Breast epithelium (tissue), 4 donors: ENCODE results near the gene DCUN1D3. TPM values are rescaled to one million over a fixed set of nuclear protein-coding genes. Genes with fewer than 3 reads are reported as not detected.

ENCODE experiments used
- DNase-seq, 2 donors: peaks; one replicate each; pipeline ENCODE4 v3.0.0-alpha.2; 2019; ENCODE audit warnings: low spot score in 2 of 2
- H3K27ac ChIP-seq, 2 donors: fragments of 200-600 bp; sonication (generic) in 1 of 2; one replicate each; pipeline ENCODE4 v1.5.1; 2016 to 2019; ENCODE audit warnings: mild to moderate bottlenecking in 1 of 2
- H3K27me3 ChIP-seq, 2 donors: fragments of 200-600 bp; sonication (generic) in 1 of 2; one replicate each; pipeline versions ENCODE4 v1.5.1 to v1.6.0; 2017 to 2019; ENCODE audit warnings: control low read depth in 1 of 2, mild to moderate bottlenecking in 1 of 2
- H3K36me3 ChIP-seq: fragments of 200-600 bp; one replicate; pipeline ENCODE4 v1.5.1; 2019
- H3K4me1 ChIP-seq, 2 donors: fragments of 200-600 bp; sonication (generic); one replicate each; pipeline ENCODE4 v1.5.1; 2016 to 2019; ENCODE audit warnings: control low read depth in 1 of 2
- H3K4me3 ChIP-seq, 3 donors: fragments of 200-600 bp; sonication (generic); 1 replicate in 2 of 3; 2 replicates in 1 of 3; pipeline ENCODE4 v1.5.1; 2016 to 2019; ENCODE audit warnings: mild to moderate bottlenecking in 3 of 3, moderate library complexity in 2 of 3
- H3K9me3 ChIP-seq, 2 donors: fragments of 200-600 bp; sonication (generic) in 1 of 2; one replicate each; pipeline ENCODE4 v1.5.1; 2016 to 2019; ENCODE audit warnings: control low read depth in 1 of 2
- POLR2A ChIP-seq: fragments of 450-650 bp; IDR thresholded peaks from one replicate; pipeline ENCODE4 v1.6.1; 2016; ENCODE audit warnings: antibody characterized with exemption, mild to moderate bottlenecking, moderate library complexity
- POLR2AphosphoS5 ChIP-seq, 3 donors: sonication (generic); formaldehyde crosslinking; IDR thresholded peaks; one replicate each; pipeline ENCODE4 v1.6.1; 2017; ENCODE audit warnings: antibody characterized with exemption in 3 of 3
- intact Hi-C: fragments of 100-400 bp; cut with DNase I; formaldehyde crosslinking; loops from one replicate; pipeline ENCODE4 v1.15.1; 2023; ENCODE audit warnings: low total_unique reads
- total RNA-seq, 3 donors: library from RNA; depleted of rRNA; stranded (reverse); fragments of >200 nt; gene quantifications; one replicate each; pipeline ENCODE4 v1.1.0, GENCODE V29; 2016
- TF ChIP-seq, protein P1 (sequence below), 3 donors: fragments of 450-650 bp; IDR thresholded peaks; one replicate each; pipeline ENCODE4 v1.5.1; 2016 to 2017; ENCODE audit warnings: antibody characterized with exemption in 3 of 3, mild to moderate bottlenecking in 3 of 3, moderate library complexity in 3 of 3

Gene DCUN1D3
- total RNA-seq, 3 donors from 2014 or later = 22.7 to 43.8 (median 26.2) TPM

DNA sequence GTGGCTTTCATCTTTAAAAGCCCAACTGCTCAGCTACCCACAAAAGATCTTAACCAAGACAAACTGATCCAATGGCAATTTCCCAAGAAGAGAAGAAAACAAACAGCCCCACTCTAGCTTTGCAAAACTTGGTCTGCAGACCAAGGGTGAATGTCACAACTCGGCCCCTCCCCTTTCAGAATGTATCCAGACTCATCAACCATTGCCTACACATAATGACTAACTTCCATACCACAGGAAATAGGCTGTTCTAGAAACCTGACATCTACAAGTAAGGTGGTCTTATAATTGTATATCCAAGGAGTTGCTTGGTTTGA, 16.0 kb downstream of the DCUN1D3 start:
- Histone ChIP-seq H3K36me3 (no peaks in the 10 kb centered on the region), H3K9me3 (no peaks in the 10 kb centered on the region), H3K27me3 (no peaks in the 10 kb centered on the region), H3K4me1 (peaks cover 0 to 14% of the 10 kb centered on the region in 2 donors), H3K27ac (peak overlapping the region; percentile 29 to 62), H3K4me3 (no peak overlapping the region)
- TF ChIP-seq POLR2A (no peak), POLR2AphosphoS5 (IDR thresholded peaks at IDR 0.05) (no peak)
- TF ChIP-seq, protein P1, sequence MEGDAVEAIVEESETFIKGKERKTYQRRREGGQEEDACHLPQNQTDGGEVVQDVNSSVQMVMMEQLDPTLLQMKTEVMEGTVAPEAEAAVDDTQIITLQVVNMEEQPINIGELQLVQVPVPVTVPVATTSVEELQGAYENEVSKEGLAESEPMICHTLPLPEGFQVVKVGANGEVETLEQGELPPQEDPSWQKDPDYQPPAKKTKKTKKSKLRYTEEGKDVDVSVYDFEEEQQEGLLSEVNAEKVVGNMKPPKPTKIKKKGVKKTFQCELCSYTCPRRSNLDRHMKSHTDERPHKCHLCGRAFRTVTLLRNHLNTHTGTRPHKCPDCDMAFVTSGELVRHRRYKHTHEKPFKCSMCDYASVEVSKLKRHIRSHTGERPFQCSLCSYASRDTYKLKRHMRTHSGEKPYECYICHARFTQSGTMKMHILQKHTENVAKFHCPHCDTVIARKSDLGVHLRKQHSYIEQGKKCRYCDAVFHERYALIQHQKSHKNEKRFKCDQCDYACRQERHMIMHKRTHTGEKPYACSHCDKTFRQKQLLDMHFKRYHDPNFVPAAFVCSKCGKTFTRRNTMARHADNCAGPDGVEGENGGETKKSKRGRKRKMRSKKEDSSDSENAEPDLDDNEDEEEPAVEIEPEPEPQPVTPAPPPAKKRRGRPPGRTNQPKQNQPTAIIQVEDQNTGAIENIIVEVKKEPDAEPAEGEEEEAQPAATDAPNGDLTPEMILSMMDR (IDR thresholded peaks at IDR 0.05) = no peak
- intact Hi-C loops = no loop called here
- DNase-seq = no peak

DNA sequence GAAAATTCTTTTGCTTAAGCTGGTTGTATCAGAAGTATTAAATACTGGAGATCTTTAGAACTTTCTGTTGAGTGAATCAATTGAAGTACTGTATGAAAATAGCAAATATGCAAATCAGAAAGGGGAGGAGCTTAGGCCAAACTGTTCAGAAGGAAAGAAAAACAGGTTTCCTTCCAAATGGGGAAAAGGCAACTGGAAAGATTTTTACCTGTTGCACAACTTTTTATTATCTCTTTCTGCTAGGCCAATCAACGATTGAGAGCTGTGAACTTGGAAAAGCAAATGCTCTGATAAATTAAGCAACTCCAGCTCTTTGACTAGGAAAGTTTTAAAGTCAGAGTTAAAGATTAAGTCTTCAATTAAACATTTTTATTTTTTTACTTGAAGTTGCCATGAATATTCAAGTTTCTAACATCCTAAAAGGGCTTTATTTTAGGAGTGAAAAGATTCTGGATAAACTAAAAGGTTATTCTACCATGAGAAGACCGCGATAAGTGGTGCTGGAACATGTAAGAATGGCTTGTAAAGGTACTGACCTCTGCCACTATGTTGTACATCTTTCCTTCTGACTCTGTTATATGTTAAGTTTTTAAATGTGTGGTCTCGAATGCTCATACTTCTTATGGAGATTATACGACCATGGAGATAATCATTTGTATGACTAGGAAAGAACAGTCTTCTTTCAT, 16.5 kb downstream of the DCUN1D3 start:
- H3K27ac ChIP-seq = peak overlapping the region; percentile 29 to 62
- intact Hi-C loops = no loop called here

DNA sequence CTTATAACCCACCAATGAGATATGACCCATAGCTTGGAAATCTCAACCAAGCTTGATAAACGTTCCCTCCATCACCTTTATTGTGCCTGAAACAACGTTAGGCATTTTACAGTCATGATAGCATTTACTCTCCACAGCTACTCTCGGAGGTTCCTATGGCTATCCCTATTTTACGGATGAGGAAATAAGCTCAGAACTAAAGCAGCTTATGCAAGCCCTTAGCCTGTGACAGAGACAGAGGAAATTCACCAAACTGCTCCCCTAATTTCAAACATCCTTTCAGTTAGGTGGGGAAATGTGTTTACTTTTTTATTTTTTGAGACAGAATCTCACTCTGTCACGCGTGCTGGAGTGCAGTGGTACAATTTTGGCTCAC, 18.7 kb downstream of the DCUN1D3 start:
- H3K36me3 ChIP-seq = no peaks in the 10 kb centered on the region
- no peaks in the 10 kb centered on the region for H3K9me3 ChIP-seq
- H3K4me1 ChIP-seq = peaks cover 0 to 16% of the 10 kb centered on the region in 2 donors
- intact Hi-C loops = no loop called here
- H3K4me3 ChIP-seq = no peak overlapping the region
- peak overlapping the region in 1 of 2 donors; percentile 10 for H3K27ac ChIP-seq
- DNase-seq = no peak
- TF ChIP-seq POLR2AphosphoS5 (IDR thresholded peaks at IDR 0.05) (no peak), POLR2A (no peak)
- TF ChIP-seq, protein P1 (IDR thresholded peaks at IDR 0.05) = no peak
- H3K27me3 ChIP-seq = no peaks in the 10 kb centered on the region

More for the DNA sequence above, 16.5 kb downstream of the DCUN1D3 start:
- Histone ChIP-seq H3K27me3 (no peaks in the 10 kb centered on the region), H3K9me3 (no peaks in the 10 kb centered on the region), H3K36me3 (no peaks in the 10 kb centered on the region), H3K4me3 (no peak overlapping the region), H3K4me1 (peaks cover 0 to 16% of the 10 kb centered on the region in 2 donors)
- TF ChIP-seq, protein P1 (IDR thresholded peaks at IDR 0.05) = no peak
- TF ChIP-seq POLR2A (no peak), POLR2AphosphoS5 (IDR thresholded peaks at IDR 0.05) (no peak)
- no peak for DNase-seq

DNA sequence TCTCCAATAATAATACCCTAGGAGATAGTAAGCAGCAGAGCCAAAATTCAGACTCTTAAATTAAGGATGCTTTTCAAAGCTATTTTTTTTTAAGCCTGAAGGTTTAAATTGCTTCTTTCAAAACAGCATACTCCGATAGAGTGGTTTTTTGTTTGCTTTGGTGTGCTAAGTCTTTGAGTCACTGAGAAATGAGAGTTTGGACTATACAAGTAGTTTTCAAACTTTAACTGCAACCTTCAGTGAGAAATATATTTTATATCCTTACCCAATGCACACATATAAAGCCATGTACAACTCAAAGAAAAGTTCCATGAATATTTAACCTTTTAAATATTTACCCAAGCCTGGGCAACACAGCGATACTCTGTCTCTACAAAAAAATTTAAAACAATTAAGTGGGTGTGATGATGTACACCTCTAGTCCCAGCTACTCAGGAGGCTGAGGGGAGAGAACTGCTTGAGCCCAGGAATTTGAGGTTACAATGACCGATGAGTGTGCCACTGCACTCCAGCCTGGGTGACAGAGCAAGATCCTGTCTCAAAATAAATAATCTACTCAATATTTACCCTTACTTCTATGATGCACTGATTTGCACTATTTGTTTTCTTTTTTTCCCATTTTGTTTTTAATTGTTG, 19.2 kb downstream of the DCUN1D3 start:
- DNase-seq = no peak
- peaks cover 0 to 16% of the 10 kb centered on the region in 2 donors for H3K4me1 ChIP-seq
- H3K4me3 ChIP-seq = no peak overlapping the region
- no peaks in the 10 kb centered on the region for H3K36me3 ChIP-seq
- TF ChIP-seq POLR2AphosphoS5 (IDR thresholded peaks at IDR 0.05) (no peak), POLR2A (no peak)
- TF ChIP-seq, protein P1 (IDR thresholded peaks at IDR 0.05) = no peak
- H3K27me3 ChIP-seq = no peaks in the 10 kb centered on the region
- H3K9me3 ChIP-seq = no peaks in the 10 kb centered on the region
- intact Hi-C loops = no loop called here
- H3K27ac ChIP-seq = peak overlapping the region in 1 of 2 donors; percentile 10
